HG03097 (cell line): ENCODE results near the gene FN1.

Experiments
- ATAC-seq: cut with Tn5 transposase; IDR thresholded peaks from one replicate; pipeline ENCODE4 v1.9.1; 2021; ENCODE audit not compliant: unreplicated experiment, low FRiP score

FN1 gene

DNA sequence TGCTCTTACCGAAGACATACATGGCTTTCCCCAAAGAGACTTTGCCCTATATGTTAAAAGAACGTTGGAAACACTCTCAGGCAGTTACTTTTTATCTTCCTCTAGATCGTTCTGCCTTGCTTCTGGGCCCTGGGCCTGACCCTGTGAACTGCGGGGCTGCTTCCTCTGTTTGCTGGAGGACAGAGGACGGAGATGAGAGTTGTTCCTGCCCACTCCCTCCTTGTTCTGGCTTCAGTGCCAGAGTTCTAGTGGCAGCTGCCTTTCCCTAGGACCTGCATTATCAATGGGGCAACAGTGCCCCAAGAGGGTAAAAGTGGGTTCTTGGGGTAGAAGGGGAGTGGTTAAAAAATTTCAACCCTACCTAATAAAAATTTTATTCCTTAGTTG, 6.5 kb upstream of the FN1 start:
- no peak for ATAC-seq

- no peak for ATAC-seq
These were observed 5.9 kb upstream of the FN1 start for GRCh38 chr2:215441560-215442400.

DNA sequence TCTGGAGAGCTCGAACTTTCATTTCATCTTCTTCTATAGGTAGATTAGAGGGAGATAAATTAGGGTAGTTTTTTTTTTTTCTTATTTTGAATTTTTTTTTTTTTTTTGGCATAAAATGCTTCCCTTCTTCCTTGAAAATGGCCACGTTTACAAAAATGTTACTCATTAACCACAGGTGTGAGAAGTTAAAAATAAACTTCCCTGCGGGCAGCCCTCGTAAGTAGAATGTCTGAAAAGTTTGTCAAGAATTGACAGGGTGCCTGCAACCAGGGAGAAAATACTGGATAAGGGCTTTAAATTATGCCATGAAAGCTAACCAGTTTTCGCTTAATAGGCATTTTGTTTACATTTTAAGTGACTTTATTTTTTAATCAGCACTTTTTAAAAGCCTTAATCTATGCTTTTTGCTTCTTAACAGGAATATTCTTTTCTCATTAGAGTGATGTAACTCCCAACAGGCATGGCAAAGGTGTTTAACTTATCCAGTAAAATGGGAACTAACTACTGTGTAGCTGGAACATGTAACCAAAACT, 4.2 kb upstream of the FN1 start:
- no peak for ATAC-seq

GRCh38 chr2:215439404-215439803, 3.5 kb upstream of the FN1 start:
- no peak for ATAC-seq

- ATAC-seq = no peak
These were observed 1.7 kb upstream of the FN1 start for GRCh38 chr2:215437614-215438013.

DNA sequence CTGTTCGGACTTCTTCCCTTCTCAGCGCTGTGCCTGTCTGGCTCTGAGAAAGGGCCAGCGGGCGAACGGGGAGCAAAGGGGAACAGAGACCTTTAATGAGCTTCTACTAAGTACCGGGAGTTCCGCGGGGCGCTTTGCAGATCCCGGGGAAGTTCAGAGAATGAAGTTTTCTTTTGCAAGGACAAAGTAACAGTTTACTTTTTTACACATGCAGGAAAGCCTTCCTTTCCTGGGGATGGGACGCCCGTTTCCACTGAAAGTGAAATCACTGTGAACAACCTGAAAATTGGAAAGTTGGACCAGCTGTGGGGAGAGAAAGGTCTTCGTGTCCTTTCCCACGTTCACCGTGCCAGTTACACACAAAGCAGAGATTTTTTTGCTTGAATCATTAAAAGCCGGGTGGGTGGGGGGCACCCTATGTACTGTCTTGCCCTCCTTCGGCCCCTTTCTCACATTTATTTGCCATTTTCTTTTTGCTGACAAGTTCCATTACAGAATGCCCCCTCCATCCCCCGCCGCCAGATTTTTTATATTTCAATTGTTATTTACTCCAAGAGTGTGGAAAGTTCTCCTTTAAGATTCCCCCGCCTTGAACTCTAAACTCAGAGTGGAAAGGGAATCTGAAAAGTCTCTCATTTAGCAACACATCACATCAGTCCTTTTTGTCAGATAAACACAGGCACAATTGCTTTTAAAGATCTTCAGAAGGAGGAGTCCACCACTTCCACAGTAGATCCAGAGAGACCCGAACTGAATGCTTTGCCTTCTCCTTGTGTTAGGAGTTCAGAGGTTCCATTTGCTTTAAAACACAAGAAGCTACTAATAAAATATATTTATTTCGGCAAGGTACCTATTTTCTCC, 1.1 kb upstream of the FN1 start:
- no peak for ATAC-seq

DNA sequence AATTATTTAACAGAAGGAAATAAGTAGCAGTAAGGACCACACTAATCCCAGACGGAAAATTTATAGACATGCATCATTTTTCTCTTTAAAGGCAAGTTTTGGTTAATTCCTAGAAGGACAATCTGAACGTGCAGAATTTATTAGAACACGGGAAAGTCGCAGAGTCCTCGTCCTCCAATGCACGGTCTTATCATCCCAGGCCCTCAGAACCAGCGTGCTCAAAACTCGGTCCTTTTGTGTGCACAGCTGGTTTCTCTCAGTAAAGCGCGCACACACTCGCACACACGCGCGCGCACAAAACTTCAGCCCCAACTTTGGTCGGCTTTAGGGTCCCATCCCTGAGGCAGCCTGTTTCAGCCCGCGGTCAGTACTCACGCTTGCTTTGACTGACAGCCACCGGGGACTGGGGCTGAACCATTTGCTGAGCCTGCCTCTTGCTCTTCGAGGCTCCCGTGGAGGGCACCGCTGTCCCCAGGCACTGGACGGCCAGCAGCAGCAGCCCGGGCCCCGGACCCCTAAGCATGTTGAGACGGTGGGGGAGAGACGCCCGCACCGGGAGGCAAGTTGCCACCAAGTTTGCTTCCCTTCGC, 493 bp downstream of the FN1 start:
- no peak for ATAC-seq

DNA sequence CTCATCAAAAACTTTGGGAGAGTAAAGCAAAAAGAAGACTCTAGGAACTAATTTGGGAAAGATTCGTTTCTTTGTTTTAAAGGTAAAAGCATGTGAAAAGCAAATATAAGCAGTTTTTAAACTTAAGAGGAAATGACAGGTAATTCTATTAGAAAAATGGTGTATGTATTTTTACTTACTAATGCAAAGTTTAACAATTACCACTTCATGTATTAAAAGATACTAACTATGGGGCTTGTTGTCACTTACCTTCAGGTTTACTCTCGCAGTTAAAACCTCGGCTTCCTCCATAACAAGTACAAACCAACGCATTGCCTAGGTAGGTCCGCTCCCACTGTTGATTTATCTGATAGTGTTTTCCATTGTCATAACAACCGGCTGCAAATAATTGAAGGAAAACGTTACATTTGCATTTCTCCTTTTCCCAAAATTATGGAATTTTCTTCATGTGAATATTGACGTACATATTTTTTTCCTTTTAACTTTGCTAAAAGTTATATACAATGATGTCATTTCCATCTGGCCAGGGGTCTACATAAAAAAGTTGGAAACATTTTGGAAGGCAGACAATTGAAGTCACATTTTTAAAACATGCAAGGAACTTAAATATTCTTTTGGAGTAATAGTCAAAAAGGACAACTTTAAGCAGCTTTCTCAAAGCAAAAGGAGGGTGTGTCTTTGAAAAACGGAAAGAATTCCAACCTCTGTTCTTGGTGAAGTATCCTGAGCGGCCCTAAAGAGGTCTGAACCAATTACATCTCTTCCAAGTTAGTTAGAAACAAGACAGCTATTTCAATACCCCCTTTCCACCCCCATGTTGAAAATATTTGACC, 1.2 kb downstream of the FN1 start:
- ATAC-seq = no peak

DNA sequence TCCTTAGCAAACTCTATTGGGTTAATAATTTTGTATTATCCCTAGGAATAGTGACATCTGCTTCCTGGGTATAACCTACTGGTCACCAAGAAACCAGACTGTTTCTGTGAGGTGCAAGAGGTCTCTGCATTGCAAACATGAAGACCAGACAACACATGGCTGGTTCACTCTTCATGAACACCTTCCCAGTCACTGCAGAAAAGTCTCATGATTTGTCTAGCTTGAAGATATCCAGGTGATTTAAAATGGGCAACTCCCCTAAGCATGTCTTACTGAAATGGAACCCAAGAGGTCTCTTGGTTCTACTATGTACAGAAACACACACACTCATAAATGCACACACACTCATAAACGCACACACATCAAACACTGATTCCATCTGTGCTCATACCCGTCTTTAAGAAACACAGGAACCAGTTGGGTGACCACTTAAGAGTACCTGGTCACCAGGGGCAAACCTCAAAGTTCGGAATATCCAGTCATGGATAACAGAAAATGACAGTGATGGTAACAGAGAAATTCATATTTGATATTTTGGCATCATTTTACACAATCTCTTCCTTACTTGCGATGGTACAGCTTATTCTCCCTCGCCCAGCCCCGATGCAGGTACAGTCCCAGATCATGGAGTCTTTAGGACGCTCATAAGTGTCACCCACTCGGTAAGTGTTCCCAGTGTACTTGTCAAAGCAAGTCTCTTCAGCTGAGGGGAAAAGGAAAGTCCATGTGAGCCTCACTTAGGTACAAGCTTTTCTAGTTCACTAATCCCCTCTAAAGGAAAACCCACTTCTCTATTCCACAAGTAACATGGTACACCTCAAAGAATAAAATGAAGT, 2.9 kb downstream of the FN1 start:
- no peak for ATAC-seq

DNA sequence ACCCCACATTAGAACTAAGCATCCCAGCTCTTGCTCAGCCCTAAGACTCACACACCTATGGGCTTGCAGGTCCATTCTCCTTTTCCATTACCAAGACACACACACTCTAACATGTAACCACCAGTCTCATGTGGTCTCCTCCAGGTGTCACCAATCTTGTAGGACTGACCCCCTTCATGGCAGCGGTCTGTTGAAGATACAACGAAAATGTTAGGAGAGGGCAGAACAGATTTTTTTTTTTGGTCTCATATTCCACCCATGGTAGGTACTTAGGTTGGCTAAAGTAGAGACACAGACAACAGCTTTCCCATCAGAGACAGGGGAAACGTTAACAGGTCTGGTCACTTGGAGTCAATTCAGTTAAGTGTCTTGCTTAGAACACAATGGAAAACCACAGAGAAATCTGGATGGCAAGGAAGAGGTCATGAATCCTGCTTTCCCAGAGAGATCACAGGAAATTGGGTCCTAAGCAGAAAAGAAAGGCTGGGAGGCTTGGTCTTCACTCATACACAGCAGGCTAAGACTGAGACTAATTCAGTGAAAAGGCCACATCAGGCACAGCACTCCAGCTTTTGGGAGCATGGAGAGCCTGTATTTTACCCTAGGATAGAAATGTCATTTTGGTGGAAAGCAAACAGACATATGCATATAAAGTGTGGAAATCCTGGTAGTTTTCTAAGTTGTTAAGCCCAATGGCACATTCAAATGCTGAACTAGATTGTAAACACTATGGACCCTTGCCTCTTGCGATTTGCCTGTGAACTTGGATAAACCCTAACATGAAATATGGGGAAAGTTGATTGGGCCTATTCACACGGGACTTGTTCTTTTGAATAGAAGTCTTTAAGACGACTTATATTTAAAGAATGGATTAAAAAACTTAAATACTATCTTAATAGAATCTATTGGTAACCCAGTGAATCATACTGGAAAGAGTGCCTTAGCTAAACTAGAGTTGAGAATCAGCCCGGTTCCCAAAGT, 3.8 kb downstream of the FN1 start:
- ATAC-seq = no peak

GRCh38 chr2:215431290-215431689, 4.6 kb downstream of the FN1 start:
- ATAC-seq = no peak

DNA sequence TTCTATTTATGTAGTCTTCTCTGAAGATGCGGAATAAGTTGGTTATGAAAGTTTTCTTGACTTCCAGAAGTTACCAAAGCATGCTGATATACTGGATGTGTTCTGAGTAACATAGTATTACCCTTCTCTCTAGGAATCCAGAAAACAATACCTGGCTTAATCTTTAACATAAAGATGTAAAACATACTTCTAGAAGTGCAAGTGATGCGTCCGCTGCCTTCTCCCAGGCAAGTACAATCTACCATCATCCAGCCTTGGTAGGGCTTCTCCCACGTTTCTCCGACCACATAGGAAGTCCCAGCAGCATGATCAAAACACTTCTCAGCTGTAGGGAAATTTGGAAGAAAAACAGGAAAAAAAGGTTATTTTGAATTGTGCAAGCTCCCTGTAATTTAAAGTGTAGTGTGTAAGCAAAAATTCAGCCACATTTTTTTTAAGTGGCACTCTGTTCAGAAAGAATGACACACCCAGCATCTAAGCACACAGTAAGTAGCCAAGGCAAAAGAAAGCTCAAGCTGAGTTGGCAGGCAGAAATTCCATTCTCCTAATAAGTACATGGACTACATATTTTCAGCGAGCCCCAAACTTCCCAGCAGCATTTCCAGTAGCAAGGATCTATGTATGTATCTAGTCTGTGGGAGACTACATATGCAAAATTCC, 5.2 kb downstream of the FN1 start:
- ATAC-seq = no peak

DNA sequence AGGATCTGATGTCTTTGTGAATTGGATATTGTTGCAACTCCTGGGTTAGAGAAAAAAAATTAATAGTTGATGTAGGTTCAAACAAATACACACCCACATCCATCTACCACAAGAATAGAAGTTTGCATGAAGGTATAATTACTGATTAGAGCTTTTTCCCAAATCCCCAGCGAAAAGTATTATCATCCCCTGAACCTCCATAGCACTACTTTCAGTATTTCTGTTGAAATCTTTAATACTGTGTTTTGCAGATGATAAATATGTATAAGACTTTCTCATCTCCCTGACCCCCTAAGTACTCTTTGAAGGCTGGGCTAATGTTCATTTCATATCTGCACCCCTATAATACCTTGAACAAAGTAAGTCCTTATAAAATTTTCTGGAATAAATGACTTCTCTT, 6.4 kb downstream of the FN1 start:
- ATAC-seq = no peak

- no peak for ATAC-seq
These were observed 7.6 kb downstream of the FN1 start for GRCh38 chr2:215428060-215428910.

GRCh38 chr2:215427585-215427984, 8.3 kb downstream of the FN1 start:
- ATAC-seq = no peak

DNA sequence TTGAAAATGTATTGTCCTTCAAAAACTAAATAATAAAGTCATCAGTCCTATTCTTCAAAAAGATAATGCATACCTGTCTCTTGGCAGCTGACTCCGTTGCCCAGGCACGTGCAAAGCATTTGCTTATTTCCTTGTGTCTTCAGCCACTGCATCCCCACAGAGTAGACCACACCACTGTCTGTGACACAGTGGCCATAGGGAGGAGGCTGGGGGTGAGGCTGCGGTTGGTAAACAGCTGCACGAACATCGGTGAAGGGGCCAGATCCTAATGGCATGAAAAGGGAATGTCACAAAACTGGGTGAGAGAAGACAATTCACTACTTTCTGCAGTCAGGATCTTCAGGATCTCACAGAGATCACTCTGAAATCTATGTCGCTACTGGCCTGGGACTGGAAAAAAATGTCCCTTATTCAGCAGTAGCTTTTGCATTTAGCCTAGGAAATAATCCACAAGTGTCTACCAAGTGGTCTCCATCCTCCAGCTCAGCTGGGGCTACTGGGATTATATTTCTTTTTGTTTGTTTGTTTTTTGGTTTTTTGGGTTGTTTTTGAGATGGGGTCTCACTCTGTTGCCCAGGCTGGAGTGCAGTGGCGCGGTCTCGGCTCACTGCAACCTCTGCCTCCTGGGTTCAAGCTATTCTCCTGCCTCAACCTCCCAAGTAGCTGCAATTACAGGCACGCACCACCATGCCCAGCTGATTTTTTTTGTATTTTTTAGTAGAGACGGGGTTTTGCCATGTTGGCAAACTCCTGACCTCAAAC, 10.7 kb downstream of the FN1 start:
- ATAC-seq = no peak
